Thyroid gland (tissue), 4 donors: Measurements from ENCODE around the gene GABRD.

Experiments
- CTCF ChIP-seq, 6 experiments: fragments of 200-600 bp in 3 of 6; fragments of 450-650 bp in 3 of 6; sonication (generic) in 3 of 6; IDR thresholded peaks; one replicate each; pipeline ENCODE4 v1.5.1; 2016 to 2019; ENCODE audit warnings: antibody characterized with exemption in 6 of 6, mild to moderate bottlenecking in 2 of 6, inconsistent platforms in 1 of 6, moderate library complexity in 1 of 6
- POLR2A ChIP-seq, 2 donors: fragments of 450-650 bp; IDR thresholded peaks; one replicate each; pipeline ENCODE4 v1.6.1; 2017; ENCODE audit warnings: antibody characterized with exemption in 2 of 2, mild to moderate bottlenecking in 2 of 2, moderate library complexity in 1 of 2

- TF ChIP-seq POLR2A (IDR thresholded peaks at IDR 0.05) (no peak), CTCF (IDR thresholded peaks at IDR 0.05) (no peak)
Measured at GRCh38 chr1:2027961-2028583, 8.9 kb downstream of the GABRD start.
